ENCODE results near the gene TMCO2. TPM values are rescaled to one million over a fixed set of nuclear protein-coding genes. Genes with fewer than 3 reads are reported as not detected.
A peak's percentile ranks its signal among the peaks of the same experiment; 100 is the strongest.

Gene TMCO2
- total and polyA plus RNA-seq, 10 donors: 0.38 to 0.48 TPM; not detected in 8

DNA sequence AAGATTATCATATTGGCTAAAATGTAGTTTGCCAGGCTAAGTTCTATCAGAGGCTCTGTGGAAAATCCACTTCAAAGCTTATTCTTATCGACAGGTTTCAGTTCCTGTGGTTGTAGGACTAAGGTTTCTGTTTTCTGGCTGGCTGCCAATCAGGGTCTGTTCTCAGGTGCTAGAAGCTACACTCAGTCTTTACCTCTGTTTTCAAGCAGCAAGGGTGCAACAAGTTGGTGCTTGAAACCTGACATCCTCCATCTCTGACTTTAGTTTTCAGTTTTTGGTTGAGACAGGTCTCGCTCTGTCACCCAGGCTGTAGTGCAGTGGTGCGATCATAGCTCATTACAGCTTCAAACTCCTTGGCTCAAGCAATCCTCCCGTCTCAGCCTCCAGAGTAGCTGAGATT is 15.3 kb upstream of the TMCO2 start:
- peaks cover 2 to 100% (median 72%) of the 10 kb centered on the region in 6 donors for H3K36me3 ChIP-seq
- intact Hi-C loops (cut with DNase I; ENCODE audit: low total_unique reads): no loop called here

DNA sequence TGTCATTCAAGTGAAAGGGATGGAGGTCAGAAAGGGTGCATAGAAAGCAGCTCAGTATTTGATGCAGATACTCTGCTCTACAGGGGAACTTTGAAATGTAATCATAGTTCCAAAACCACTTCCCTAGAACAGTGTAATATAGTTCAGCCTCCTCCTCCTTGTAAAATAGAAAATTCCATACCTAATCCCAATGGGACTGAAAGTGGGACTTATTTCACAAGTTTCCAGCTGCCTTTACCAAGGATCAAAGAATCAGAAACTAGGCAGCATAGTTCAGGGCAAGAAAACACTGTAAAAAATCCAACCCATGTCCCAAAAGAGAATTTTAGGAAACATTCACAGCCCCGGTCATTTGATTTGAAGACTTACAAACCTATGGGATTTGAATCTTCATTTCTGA is 8.1 kb upstream of the TMCO2 start:
- Histone ChIP-seq H3K9me3 (no peaks in the 10 kb centered on the region), H3K27ac (no peak overlapping the region), H3K4me3 (no peak overlapping the region), H3K36me3 (peaks cover 2 to 57% (median 39%) of the 10 kb centered on the region in 6 donors), H3K27me3 (replicated peaks in 1 of 7) (no peaks in the 10 kb centered on the region), H3K4me1 (peaks cover 0 to 14% (median 2%) of the 10 kb centered on the region in 6 donors)
- TF ChIP-seq CTCF (IDR thresholded peaks at IDR 0.05 in 8 of 11, conservative IDR thresholded peaks at IDR 0.05 in 3 of 11) (no peak), POLR2A (IDR thresholded peaks at IDR 0.05) (no peak)
- DNase-seq: no peak
- 95 to 100% (median 96%) methylated on average over 1 of the region's 1 CpG for WGBS, 5 donors
- intact Hi-C loops (cut with DNase I; ENCODE audit: low total_unique reads): no loop called here

More for the DNA sequence above, 15.3 kb upstream of the TMCO2 start:
- peaks cover 0 to 9% (median 0%) of the 10 kb centered on the region in 8 donors for H3K9me3 ChIP-seq
- TF ChIP-seq POLR2AphosphoS5 (IDR thresholded peaks at IDR 0.05): no peak
- TF ChIP-seq POLR2A (IDR thresholded peaks at IDR 0.05): no peak
- TF ChIP-seq CTCF (IDR thresholded peaks at IDR 0.05 in 8 of 11, conservative IDR thresholded peaks at IDR 0.05 in 3 of 11): no peak
- WGBS, 5 donors: 61 to 70% (median 64%) methylated on average over 4 of the region's 4 CpGs
- H3K27me3 ChIP-seq (replicated peaks in 1 of 7): no peaks in the 10 kb centered on the region
- peak overlapping the region in 2 of 8 donors; percentile 4 to 11 for H3K27ac ChIP-seq
- peaks cover 0 to 5% (median 0%) of the 10 kb centered on the region in 6 donors for H3K4me1 ChIP-seq
- DNase-seq: no peak
- no peak overlapping the region for H3K4me3 ChIP-seq

GRCh38 chr1:40240390-40240789 is 7.3 kb upstream of the TMCO2 start:
- no peak for TF ChIP-seq POLR2A (IDR thresholded peaks at IDR 0.05)
- TF ChIP-seq POLR2AphosphoS5 (IDR thresholded peaks at IDR 0.05): no peak
- TF ChIP-seq CTCF (IDR thresholded peaks at IDR 0.05 in 8 of 11, conservative IDR thresholded peaks at IDR 0.05 in 3 of 11): no peak
- no peak for DNase-seq
- WGBS, 5 donors: 96 to 100% (median 97%) methylated on average over 2 of the region's 2 CpGs

DNA sequence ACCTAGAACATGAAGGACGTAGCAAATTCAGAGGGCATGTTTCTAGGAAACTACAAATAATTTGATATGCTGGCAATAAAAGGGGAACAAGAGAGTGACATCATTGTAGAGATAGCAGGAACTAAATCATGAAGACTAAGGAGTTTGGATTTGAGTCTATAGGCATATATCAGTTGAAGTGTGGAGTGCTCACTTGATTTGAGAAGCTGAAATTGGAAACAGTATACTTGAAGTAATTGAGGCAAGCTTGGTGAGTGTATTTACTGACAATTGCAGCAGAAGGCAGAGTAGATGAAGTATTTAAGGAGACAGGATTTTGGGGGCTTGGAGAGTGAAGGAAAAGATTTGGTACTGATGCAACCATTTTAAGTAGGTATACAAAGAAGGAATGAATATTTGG is 6.4 kb upstream of the TMCO2 start:
- H3K4me1 ChIP-seq: peaks cover 0 to 14% (median 2%) of the 10 kb centered on the region in 6 donors
- H3K27ac ChIP-seq: peak overlapping the region in 2 of 8 donors; percentile 19 to 27
- no peak for DNase-seq
- H3K9me3 ChIP-seq: no peaks in the 10 kb centered on the region
- 60 to 79% (median 74%) methylated on average over 1 of the region's 1 CpG for WGBS, 5 donors
- intact Hi-C loops (cut with DNase I; ENCODE audit: low total_unique reads): no loop called here
- no peak overlapping the region for H3K4me3 ChIP-seq
- no peak for TF ChIP-seq POLR2AphosphoS5 (IDR thresholded peaks at IDR 0.05)
- TF ChIP-seq CTCF (IDR thresholded peaks at IDR 0.05 in 8 of 11, conservative IDR thresholded peaks at IDR 0.05 in 3 of 11): no peak
- no peak for TF ChIP-seq POLR2A (IDR thresholded peaks at IDR 0.05)
- no peaks in the 10 kb centered on the region for H3K27me3 ChIP-seq (replicated peaks in 1 of 7)
- peaks cover 2 to 40% (median 23%) of the 10 kb centered on the region in 6 donors for H3K36me3 ChIP-seq

More at GRCh38 chr1:40240390-40240789, 7.3 kb upstream of the TMCO2 start:
- no peaks in the 10 kb centered on the region for H3K9me3 ChIP-seq
- H3K27ac ChIP-seq: no peak overlapping the region
- peaks cover 0 to 14% (median 2%) of the 10 kb centered on the region in 6 donors for H3K4me1 ChIP-seq
- H3K27me3 ChIP-seq (replicated peaks in 1 of 7): no peaks in the 10 kb centered on the region
- intact Hi-C loops (cut with DNase I; ENCODE audit: low total_unique reads): no loop called here
- peaks cover 2 to 50% (median 33%) of the 10 kb centered on the region in 6 donors for H3K36me3 ChIP-seq
- no peak overlapping the region for H3K4me3 ChIP-seq
